Fibroblast of skin of left biceps (primary cell): ENCODE measurements around the gene TTC38.
"Not testable (repeated sequence)": the region's sequence is repeated elsewhere in the genome, so short reads cannot be mapped to it uniquely, and the experiment has no call there.

Experiments
- DNase-seq, 2 experiments: peaks; one replicate each; pipeline ENCODE4 v3.0.0-alpha.2; 2013; ENCODE audit warnings: low read depth in 2 of 2

TTC38 gene

DNA sequence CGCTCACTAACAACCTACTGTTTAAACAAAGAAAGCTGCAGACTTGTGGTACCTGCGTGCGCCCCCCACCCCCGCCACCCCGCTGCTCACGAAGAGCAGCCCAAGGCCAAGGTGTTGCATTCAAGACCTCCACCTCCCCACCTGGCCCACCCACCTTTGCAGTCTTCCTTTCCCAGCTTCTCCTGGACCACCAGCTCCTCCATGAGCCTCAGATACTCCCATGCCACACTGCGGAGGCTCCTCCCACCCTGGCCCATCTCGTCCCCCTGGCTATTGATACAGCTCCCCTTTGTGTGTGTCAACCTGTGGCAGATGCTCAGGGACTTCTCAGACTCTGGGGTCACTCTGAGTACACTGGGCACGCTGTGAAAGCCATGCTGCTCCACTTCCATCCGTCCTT, 21.6 kb upstream of the TTC38 start:
- no peak for DNase-seq

DNA sequence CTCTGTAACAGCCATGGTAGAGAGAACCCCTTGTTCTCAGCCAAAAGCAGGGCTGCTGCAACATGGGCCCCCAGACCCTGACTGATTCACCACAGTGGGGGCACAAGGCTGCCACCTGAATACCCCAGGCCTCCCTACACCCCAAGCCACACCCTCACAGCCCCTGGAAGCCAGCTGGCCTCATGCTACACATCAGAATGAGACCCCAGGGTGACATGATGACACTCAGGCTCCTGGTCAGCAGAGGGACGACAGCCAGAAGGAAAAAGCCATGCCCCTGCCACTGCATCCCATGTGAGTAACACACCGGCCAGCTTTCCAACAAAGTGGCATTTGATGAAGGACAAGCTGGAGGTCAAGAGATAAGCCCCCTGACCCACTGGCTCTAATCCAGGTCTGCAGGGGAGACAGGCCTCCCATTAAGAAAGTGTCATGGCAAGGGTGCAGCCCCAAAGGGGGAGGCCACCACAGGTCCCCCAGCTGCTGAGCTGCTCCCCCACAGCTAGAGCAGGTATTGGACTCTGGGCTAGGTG, 20.3 kb upstream of the TTC38 start:
- DNase-seq: no peak

DNA sequence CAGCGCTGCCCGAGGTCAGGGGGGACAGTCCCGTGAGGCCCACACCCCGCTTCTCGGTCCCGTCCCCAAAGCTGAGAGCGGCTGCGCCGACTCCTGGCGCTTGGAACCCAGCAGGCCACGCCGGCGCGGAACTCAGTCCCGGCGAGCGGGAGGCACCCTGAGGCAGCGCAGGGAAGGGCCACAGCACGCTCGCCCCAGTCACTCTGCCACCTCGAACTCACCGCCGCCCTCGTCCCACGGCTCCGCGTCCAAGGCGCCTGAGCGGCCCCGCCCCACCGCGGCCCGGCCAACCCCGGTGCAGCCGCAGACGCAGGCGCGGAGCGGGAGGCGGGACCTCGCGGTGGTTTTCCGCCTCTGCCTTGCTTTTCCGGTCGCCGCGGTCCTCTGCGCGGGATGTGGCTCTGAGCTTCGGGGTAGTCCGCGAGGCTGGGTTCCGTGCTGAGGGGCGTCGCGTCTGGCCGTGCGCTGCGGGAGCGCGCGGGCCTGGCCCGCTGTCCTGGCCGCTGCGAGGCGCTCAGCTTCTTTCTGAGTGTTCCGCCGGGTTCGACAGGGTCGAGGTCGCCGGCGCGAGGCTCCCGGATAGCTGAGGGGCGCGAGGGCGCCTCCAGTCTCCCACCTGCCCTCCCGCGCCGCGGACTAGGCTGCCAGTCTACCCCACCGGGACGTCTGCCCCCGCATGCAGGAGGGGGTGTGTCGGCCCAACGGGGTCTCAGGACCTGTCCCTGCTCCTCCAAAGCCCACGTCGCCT, 17.6 kb upstream of the TTC38 start, which contains the start of gene CDPF1:
Gene CDPF1, minus strand, starts transcription at position 259 of the 748 bp plus-strand sequence. CDS start 2,009 bp downstream, outside the sequence.
- peak; percentile 39 to 40 for DNase-seq

DNA sequence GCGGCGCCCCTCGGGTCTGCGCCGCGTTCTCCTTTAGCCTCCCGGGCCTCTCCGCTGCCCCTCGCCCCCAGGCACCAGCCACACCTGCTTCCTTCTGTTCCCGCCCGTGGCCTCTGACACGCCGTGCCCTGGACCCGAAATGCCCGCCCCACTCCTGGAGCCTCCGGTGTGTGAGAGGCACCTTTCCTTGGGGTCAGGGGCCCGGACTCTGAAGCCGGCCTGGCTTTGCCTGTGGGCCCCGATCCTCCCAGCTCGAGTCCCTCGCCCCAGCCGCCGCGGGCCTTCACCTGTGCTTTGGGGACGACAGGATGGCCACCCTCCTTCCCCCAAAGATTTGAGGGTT, 17.1 kb upstream of the TTC38 start:
- no peak for DNase-seq

DNA sequence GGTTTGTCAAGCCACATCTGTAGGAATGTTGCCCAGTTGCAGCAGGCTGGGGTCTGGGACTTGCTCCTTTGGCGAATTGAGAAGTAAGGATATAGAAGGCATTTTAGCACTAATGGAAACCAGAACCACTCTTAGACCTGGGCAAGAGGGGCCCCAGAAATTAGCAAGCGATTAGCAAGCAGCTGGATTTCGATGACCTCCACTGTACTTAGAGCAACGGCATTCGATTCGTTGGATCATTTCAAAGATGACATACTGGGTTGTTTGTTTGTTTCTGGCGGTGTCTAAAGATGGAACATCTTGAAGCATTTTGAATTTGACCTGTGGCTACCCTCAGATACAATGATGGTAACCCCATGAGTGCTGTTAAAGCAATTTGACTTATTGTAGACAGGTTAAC, 16.5 kb upstream of the TTC38 start:
- DNase-seq: no peak

DNA sequence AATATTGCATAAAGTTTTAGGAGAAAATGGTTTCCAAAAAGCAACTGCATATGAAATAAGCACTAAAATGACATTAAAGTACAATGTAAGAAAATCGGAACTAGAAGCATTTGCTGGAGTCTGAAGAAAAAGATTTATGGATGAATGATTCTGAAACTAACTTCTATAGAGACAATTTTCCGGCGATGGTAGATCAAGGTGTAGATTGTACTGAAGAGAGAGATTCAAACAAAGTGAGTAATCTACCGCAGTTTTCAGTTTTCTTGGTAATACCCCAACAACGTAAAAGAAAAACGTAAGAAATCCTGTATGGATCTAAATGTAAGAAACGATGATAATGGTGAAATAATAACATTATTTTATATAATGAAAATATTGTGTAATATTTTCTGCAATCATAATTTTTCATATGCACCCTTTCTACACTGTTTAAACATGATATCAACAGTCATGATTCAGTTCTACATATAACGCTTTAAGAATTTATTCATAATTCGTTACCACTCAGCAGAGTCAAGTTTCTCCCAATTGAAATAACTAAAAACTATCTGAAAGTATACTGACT, 15.9 kb upstream of the TTC38 start:
- no peak for DNase-seq

DNA sequence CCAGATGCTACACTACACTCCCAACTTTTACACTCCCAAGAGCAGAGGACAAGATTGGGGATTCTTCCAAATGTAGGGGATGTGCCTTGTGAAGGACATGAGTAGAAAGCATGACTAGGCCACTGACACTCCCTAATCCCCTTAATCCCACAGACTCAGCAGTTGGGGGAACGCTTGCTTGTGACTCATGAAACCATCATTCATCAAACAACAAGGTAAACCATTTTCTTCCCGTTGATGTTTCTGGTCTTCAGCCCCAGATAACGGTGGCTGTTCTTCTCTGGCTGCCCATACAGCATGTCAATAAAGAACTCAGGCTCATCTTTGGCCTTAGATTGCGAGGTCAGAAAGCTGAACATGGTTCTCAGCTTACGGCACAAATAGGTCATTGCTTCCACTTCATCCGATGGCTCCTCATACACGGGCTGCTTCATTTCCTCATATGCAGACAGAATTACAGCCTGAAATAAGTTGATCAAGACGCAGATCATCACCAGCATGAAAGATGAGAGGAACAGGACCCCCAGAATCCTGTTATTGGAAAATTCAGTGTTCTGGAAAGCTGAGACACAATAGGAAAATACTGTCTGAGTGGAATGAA, 11.3 kb upstream of the TTC38 start:
- no peak for DNase-seq

DNA sequence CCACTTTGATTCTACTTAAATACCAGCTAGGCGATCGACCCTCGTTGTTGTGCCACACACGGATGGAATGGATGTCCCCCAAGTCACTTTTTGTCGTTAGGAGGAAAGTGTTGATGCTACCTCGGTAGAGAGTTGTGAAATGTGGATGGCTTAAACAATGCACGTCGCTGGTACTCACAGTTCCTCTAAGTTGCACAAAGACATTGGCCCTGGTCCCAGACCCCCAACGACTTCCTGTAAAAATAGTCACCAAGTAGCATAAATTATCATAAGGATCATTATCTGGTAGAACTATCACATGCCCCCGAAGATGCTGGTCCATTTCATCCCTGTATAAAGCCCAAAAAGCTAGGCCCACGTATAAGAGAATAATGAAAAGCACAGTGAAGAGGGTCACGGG, 8.4 kb upstream of the TTC38 start:
- no peak for DNase-seq

DNA sequence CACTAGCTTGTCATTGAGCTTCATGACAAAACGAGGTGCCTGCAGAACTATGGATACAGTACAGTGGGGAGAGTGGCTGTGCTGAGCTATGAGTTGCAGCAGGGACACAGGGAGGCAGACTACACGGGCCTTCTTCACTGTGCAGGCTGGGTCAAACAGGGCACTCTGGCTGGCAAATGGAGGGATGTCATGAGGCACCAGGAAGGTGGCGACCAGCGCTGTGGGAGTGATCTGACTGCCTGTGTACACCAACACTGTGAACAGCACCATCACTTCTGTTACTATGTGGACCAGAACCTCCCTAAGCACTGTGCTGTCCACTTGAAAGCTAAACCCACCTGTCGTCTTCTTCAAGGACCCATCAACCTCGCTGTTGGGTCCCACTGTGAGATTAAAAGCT, 7.8 kb upstream of the TTC38 start:
- no peak for DNase-seq

DNA sequence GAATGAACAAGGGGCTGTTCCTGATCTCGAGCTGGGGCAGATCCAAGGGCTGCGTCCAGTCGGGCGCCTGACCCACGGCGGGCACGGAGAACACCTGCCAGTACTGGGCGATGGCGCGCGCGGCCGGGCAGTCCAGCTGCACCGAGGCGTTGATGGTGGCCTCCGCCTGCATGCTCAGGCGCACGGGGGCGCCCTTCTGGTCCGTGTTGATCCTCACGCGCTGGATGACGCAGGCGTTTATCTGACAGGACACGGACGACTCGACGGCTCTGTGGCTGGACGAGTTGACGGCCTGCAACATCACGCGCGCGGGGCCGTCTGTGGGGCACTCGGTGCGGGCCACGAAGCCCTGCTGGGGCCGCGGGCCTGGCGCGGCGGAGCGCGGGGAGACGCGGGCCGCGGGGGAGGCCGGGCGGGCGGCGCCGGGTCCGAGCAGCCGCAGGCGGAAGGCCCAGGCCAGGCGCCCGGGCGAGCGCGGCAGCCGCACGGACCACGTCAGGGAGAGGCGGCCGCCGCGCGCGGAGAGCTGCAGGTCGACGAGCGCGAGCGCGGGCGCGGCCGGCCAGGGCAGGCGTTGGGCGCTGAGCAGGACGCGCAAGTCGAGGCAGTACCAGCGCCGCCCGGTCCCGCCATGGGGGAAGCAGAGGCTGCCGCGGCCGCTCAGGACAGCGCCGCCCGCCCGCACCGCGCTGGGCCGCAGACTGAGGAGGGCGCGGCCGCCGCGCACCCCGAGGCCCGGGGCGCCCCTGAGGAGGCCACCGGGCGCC, 5.2 kb upstream of the TTC38 start:
- no peak for DNase-seq

DNA sequence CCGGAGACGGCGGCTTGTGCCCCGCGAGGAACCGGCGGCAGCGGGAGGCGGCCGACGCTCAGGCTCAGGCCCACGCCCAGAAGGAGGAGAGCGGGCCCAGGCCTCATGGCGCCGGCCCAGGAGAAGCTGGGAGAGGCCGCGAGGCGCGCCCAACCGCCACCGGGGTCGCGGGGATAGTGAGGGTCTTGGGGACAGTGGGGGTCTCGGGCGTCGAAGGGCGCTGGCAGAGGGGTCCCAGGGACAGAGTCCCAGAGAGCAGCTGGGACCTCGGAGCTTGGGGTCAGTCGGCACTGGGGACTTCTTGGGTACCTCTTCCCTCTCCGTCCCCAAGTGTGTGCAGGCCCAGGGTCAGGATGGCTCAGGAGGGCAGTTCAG, 4.6 kb upstream of the TTC38 start, which contains the start of gene PKDREJ:
Gene PKDREJ, minus strand, starts transcription at position 128 of the 375 bp plus-strand sequence. Its CDS starts 21 bp downstream, at position 107.
- no peak for DNase-seq

DNA sequence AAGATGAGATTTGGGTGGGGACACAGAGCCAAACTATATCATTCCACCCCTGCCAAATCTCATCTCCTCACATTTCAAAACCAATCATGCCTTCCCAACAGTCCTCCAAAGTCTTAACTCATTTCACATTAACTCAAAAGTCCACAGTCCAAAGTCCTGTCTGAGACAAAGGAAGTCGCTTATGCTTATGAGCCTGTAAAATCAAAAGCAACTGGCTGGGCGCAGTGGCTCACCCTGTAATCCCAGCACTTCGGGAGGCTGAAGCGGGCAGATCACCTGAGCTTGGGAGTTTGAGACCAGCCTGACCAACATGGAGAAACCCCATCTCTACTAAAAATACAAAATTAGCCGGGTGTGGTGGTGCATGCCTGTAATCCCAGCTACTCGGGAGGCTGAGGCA, 3.3 kb upstream of the TTC38 start:
- not testable (repeated sequence) for DNase-seq

DNA sequence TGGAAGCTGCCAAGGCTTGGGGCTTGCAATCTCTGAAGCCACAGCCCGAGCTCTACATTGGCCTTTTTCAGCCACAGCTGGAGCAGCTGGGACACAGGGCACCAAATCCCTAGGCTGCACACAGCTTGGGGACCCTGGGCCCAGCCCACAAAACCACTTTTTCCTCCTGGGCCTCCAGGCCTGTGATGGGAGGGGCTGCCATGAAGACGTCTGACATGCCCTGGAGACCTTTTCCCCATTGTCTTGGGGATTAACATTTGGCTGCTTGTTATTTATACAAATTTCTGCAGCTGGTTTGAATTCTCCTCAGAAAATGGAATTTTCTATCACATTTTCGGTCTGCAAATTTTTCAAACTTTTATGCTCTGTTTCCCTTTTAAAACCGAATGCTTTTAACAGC, 2.2 kb upstream of the TTC38 start:
- DNase-seq: not testable (repeated sequence)

DNA sequence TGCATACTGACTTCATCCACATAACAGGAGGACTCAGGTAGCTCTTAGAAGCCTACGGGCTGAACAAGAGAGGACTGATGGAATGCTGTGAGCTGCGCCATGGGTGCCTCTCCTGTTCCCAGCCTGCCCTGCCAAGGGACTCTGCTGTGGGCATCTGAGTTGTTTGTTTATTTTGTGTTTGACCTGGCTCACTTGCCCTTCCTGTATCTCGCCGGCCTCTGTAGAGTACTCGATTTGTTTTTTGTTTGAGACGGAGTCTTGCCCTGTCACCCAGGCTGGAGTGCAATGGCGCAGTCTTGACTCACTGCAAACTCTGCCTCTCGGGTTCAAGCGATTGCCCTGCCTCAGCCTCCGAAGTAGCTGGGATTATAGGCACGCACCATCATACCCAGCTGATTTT, 1.8 kb downstream of the TTC38 start:
- DNase-seq: no peak

DNA sequence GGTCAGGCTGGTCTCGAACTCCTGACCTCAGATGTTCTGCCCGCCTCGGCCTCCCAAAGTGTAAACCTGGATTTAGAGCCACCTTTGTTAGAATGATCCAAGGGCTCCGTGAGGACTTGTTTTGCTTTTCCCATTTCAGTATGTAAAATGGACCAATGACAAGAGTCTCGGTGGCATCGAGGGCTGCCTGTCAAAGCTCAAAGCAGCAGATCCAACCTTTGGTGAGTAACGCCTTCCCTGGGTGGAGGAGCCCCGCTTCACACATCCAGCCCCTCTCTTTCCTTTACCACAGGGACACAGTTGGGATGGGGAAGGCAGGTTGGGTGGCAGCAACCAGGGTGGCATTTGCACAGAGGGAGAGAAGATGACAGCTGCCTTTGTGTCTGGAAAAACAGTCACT, 4.4 kb downstream of the TTC38 start:
- no peak for DNase-seq

DNA sequence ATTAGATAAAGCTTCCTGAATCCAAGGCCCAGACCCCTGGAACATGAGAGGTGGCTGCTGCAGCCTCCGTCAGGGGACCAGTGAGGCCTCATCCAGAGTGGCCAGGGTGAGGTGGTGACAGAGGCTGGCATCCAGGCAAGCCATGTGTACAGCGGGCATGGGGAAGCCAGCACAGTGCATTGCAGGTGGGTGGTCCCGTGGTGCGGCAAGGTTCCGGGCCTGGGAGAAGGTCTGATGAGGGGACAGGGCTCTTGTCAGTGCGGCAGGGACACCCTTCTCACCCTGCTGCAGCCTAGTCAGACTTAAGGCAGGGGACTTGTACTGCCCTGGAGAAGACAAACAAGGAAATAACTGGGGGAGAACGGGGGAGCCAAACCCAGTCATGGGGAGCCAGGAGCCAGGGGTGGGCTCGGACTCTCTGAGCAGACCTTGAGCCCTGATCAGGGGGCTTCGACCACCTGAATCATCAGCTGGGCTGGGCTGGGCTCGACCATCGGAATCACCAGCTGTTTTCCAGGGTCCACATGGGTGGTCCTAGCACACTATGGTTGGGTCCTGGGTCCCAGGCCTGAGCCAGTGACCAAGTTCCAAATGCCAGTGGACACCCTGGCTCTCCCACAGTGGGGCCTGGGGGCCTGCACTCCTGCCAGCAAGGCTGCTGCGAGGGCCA, 5.1 kb downstream of the TTC38 start:
- no peak for DNase-seq

DNA sequence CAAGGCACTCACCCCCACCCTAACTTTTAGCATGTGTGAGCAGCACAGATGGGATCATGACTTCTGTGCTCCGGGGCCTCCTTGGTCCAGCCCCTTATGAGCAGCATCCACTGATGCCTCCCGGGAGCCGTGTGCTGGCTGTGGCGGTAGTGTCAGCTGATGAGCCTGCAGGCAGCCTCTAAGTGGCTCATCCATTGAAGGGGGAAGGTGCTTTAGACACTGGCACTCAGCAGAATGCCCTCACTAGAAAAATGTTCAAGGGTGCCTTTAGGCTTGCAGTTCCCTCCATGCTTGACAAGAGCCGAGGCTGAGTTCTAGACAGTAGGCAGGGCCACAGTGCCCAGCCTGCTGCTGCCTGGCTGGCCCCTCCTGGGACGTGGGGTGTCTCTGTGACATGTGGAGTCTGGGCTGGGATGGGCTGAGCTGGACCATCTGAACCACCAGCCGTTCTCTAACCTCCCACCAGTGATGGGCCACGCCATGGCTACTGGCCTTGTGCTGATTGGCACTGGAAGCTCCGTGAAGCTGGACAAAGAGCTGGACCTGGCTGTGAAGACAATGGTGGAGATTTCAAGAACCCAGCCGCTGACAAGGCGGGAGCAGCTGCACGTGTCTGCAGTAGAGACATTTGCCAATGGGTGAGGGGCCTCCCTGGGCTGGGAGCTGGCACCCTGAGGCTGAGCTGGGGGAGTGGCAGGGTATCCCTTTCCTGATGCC, 5.8 kb downstream of the TTC38 start:
- DNase-seq: no peak

DNA sequence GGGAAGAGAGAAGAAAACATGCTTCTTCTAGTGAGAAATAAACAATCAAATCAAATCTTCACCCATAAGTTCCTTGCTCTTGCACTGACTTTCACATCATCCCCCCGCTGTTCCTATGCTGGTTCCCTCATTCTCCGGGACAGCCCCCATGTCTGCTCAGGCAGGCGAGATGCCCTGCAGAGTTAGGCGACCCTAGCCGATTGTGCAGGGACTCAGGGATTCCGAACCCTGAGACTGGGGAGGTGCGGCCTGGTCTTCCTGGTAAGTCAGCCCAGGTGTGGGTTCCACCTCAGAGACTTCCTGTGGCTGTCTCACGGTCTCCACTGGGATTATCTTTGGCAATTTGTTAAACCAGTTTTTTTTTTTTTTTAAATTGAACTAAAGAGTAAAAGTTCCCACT, 6.6 kb downstream of the TTC38 start:
- no peak for DNase-seq

DNA sequence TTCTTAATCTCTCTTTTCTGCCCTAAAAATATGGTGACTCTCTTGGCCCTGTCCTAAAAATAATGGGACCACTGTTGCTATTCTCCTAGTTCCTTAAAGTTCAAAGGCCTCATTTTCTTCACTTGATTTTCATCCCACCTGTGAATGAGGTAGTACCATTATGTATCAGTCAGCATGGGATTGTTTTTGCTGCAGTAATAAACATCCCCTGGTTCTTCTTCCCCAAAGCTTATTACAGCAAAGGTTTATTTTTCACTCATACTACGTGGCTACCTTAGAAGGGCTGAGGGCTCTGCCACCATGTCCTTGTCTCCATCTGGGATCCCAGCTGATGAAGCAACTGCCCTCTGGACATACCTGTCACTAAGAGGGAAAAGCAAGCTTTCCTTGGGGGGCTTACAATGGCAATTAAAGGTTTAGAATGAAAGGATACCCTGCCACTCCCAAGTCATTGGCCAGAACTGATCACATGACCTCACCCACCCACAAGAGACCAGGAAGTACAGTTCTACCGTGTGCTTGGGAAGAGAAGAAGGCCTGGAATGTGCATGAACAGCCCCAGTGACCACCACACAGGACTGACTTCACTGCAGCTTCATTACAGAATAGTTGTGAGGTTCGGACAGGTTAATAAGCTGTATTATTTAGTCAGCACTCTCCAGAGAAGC, 7.8 kb downstream of the TTC38 start:
- DNase-seq: no peak

DNA sequence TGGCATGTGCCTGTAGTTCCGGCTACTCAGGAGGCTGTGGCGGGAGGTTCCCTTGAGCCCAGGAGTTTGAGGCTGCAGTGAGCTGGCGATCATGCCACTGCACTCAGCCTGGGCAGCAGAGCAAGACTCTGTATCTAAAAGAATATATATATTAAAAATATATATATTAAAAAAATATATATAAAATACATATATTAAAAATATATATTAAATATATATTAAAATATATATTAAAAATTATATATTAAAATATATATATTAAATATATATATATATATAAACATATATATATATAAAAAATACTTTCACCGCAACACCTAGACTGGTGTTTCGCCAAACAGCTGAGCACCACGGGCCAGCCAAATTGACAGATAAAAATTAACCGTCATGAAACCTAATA, 8.8 kb downstream of the TTC38 start:
- no peak for DNase-seq
